ENCODE data around the gene LSS.
"Not testable (repeated sequence)": the region's sequence is repeated elsewhere in the genome, so short reads cannot be mapped to it uniquely, and the experiment has no call there.

Gene LSS

GRCh38 chr21:46187261-46187660 lies 41.3 kb downstream of the LSS start:
- DNase-seq (ENCODE audit: low spot score) = no peak

GRCh38 chr21:46185716-46186115 lies 42.9 kb downstream of the LSS start:
- DNase-seq (ENCODE audit: low spot score) = no peak

DNA sequence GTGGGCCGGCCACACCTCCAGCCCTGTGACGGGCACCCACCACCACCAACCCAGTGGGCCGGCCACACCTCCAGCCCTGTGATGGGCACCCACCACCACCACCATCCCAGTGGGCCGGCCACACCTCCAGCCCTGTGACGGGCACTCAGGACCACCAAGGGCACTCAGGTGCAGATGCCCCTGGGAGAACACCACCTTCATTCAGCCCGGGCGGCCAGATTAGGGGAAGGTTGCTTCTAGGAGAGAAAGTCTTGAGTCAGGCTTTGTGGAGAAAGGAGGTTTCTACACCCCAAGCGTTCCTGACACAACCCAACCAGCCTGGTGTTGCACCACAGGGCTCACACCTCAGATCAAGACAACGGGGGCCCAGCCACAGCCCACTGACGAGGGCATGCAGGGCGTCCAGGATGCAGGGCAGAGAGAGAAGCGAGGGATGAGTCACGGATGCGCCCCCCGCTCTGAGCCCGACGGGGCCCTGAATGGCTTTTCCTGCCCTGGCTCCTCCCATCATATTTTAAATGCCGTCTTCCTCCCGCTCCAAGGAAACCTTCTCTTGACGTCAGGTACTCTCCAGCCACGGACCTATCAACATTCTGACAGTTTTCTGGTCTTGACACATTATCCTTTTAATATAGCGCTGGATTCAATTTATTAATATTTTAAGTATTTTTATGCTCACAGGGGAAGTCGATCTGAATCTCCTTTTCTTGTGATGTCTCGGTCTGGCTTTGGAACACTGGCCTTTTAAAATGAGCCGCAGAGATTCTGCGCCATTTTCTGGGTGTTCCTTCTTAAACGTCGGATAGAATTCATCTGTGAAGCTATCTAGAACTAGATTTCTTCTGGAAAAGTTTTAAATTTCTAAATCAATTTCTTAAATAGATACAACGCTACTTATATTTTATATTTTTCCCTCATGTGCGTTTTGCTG lies 43.7 kb downstream of the LSS start:
- DNase-seq (ENCODE audit: low spot score) = peak; percentile 85

GRCh38 chr21:46183910-46184624 lies 44.5 kb downstream of the LSS start, which contains the start of gene SPATC1L:
TSS of gene SPATC1L (minus strand) at chr21:46184459. CDS start at chr21:46182816, 1,643 bp downstream.
- peak; percentile 68 for DNase-seq (ENCODE audit: low spot score)

- not testable (repeated sequence) for DNase-seq (ENCODE audit: low spot score)
Measured at GRCh38 chr21:46183337-46183909, 45.2 kb downstream of the LSS start.

DNA sequence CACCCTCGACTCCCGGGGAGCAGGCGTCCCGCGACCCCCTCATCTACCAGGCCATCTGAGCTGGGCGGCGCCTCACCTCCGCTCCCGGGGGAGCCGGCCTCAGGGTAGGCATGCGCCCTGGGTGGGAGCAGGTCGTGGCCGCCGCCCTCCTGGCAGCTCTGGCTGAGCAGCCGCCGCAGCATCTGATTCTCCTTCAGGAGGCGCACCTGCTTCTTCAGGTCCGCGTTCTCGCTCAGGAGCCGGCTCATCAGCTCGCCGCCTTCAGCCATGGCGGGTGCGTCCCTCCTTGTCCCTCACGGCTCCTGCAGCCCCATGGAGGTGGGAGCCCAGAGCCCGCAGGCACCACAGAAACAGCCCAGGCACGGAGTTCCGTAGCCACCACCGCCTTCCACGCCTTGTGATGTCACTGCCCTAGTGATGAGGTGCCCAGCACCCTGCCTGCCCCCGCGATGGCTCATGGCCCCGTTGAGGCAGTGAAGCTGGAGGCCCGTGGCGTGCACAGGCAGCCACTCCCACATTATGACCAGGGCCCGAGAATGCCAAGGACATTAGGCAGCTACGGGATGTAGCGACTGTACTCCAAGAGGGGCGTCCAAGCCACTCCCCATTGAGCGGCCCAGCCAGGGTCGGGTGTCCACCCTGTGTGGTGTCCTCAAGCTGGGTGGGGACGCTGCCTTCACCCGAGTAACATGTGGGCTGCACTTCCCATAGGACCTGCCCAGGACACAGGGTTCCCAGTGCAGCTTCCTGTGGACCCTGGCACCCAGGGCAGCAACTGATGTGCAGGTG lies 45.8 kb downstream of the LSS start:
- no peak for DNase-seq (ENCODE audit: low spot score)

- DNase-seq (ENCODE audit: low spot score) = no peak
Measured at GRCh38 chr21:46181953-46182547, 46.5 kb downstream of the LSS start.

DNA sequence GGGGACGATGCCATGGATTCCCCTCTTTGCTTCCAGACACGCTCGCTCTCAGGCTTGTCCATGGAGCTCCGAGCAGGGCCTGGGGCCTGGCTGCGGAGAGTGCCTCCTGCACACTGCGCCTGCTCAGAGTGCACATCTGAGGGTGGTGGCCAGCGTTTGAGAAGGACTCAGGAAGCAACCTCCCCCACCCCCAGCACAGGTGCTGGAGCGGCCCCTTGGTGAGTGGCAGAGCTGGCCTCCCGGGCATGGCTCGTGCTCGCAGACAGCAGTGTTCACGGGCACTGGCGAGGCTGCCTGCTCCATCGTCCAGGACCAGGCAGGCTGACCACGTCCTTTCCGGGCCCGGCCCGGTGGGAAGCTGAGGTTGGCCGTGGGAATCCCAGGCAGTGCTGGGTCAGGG lies 47.1 kb downstream of the LSS start:
- DNase-seq (ENCODE audit: low spot score) = no peak

DNA sequence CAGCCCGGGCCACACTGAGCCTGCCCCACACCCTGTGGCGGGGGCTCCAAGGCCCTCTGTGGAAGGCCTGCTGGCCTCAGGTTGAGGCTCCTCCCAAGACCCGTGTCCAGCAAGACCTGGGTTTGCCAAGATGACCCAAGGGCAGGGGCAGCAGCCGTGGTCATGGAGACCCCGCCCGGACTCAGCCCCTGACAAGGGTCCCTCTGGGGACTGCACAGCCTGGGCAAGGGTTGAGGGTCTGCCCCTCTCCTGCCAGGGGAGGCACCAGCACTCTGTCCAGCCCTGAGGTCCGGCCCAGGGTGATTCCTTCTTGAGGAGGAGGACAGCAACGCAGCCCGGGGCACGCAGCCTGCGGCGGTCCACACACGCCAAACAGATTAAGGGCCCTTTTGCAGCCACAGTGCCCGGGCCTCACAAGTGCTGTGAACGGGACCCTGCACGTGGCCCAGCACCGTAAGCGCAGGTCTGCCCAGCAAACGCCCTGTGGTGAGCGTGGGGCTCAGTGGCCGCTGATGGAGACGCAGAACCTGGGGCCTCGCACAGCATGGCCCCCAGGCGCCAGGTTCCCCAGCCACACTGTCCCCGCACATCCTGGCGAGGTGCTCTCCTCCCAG lies 47.7 kb downstream of the LSS start:
- no peak for DNase-seq (ENCODE audit: low spot score)

- DNase-seq (ENCODE audit: low spot score) = no peak
Measured at GRCh38 chr21:46180079-46180722, 48.4 kb downstream of the LSS start.

GRCh38 chr21:46179708-46180078 lies 48.9 kb downstream of the LSS start:
- no peak for DNase-seq (ENCODE audit: low spot score)

GRCh38 chr21:46178961-46179360 lies 49.6 kb downstream of the LSS start:
- no peak for DNase-seq (ENCODE audit: low spot score)

GRCh38 chr21:46176443-46177129 lies 52.0 kb downstream of the LSS start:
- not testable (repeated sequence) for DNase-seq (ENCODE audit: low spot score)

- no peak for DNase-seq (ENCODE audit: low spot score)
Measured at GRCh38 chr21:46173573-46173972, 55.0 kb downstream of the LSS start.

DNA sequence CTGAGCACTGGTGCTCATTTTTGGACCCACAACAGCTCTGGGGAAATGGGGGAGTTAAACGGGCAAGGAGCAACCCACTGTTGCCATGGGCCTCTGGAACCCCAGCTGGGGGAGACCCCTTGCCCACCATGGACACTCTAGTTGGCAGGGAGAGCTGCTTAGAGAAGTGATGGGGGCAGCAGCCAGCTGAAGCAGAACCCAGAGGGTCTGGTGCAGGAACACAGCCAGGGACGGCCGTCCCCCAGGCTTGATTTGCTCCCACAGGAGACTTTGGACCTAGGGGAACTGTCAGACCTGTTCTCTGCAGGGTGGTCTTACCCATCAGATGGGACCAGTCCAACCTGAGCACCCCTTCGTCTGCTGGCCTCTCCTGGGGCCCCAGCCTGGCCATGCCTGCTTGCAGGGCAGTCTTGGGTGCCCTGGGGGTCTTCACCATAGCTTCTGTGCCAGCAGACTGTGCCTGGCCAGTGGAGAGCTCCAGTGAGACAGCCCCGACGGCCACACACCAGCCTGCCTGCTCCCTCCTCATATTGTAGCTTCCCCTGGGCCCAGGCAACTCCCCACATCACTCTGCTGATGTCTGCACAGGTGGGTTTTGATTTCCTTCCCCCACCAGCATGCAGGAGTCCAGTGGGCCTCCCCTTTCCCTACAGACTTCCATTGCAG lies 55.6 kb downstream of the LSS start:
- no peak for DNase-seq (ENCODE audit: low spot score)

DNA sequence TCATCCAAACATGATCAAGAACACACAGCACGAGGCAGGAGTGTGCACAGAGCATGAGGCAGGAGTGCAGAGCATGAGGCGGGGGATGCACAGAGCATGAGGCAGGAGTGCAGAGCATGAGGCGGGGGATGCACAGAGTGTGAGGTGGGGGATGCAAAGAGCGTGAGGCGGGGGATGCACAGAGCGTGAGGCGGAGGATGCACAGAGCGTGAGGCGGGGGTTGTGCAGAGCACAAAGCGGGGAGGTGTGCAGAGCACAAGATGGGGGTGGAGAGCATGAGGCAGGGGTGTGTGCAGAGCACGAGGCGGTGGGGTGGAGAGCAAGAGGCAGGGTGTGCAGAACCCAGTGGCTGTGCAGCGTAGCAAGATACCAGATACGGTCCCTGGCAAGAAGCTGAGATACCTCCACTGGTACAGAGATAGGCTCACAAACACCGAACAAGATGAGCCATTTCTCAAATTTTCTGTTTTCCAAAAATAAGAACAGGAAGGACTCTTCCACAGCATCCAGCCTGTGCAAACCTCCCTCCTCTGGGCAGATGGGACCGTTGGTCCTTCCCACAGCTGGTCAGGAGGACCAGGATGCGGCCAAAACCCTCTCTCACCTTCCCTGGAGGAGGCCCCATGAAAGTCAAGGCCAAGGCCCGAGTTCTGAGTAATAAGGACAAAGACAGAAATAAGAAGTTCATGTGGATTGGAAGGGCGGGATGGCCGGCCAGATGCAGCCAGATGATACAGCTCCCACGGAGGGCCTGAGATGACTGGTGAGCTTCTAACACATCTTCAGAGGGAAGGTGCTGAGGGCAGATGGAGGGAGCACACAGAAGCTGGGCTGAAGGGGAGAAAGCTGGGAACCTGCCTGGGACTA lies 56.3 kb downstream of the LSS start:
- no peak for DNase-seq (ENCODE audit: low spot score)

GRCh38 chr21:46171585-46171984 lies 57.0 kb downstream of the LSS start:
- no peak for DNase-seq (ENCODE audit: low spot score)

GRCh38 chr21:46170436-46171193 lies 58.0 kb downstream of the LSS start:
- not testable (repeated sequence) for DNase-seq (ENCODE audit: low spot score)

All from left forelimb (tissue), 1 donor.